Upper lobe of left lung (tissue), 6 donors: ENCODE data around the gene CENPM. TPM values are rescaled to one million over a fixed set of nuclear protein-coding genes. Genes with fewer than 3 reads are reported as not detected.
A peak's percentile ranks its signal among the peaks of the same experiment; 100 is the strongest.

ENCODE experiments used
- ATAC-seq, 2 donors: fragments of 200-7000 bp; cut with Tn5 transposase; one replicate each; pipeline ENCODE4 v1.9.1; 2022; ENCODE audit warnings: mild to moderate bottlenecking in 2 of 2, moderate library complexity in 2 of 2; ENCODE audit not compliant: low FRiP score in 2 of 2
- DNase-seq, 2 donors: peaks; one replicate each; pipeline ENCODE4 v3.0.0-alpha.2; 2019 to 2020
- H3K27ac ChIP-seq, 4 donors: fragments of 200-600 bp; sonication (generic); one replicate each; pipeline ENCODE4 v1.5.1; 2016 to 2019
- H3K27me3 ChIP-seq, 4 donors: fragments of 200-600 bp; sonication (generic); one replicate each; pipeline ENCODE4 v1.5.1; 2017 to 2019
- H3K36me3 ChIP-seq, 4 donors: fragments of 200-600 bp; sonication (generic); one replicate each; pipeline ENCODE4 v1.5.1; 2016 to 2019
- H3K4me1 ChIP-seq, 4 donors: fragments of 200-600 bp; sonication (generic); one replicate each; pipeline ENCODE4 v1.5.1; 2018 to 2019
- H3K4me3 ChIP-seq, 4 donors: fragments of 200-600 bp; sonication (generic); one replicate each; pipeline ENCODE4 v1.5.1; 2017 to 2019; ENCODE audit warnings: mild to moderate bottlenecking in 2 of 4, moderate library complexity in 1 of 4
- H3K9me3 ChIP-seq, 4 donors: fragments of 200-600 bp; sonication (generic); one replicate each; pipeline ENCODE4 v1.5.1; 2018 to 2019
- CTCF ChIP-seq, 6 experiments: fragments of 450-650 bp in 4 of 6; fragments of 200-600 bp in 2 of 6; sonication (generic) in 2 of 6; IDR thresholded peaks; one replicate each; pipeline ENCODE4 v1.5.1; 2016 to 2019; ENCODE audit warnings: antibody characterized with exemption in 6 of 6
- EP300 ChIP-seq, 4 donors: sonication (generic); formaldehyde crosslinking; IDR thresholded peaks; one replicate each; pipeline ENCODE4 v1.5.1; 2017; ENCODE audit warnings: antibody characterized with exemption in 4 of 4, control low read depth in 2 of 4
- POLR2A ChIP-seq, 4 donors: fragments of 450-650 bp; IDR thresholded peaks; one replicate each; pipeline ENCODE4 v1.5.1; 2016 to 2017; ENCODE audit warnings: antibody characterized with exemption in 4 of 4, mild to moderate bottlenecking in 2 of 4
- POLR2AphosphoS5 ChIP-seq, 2 donors: sonication (generic); formaldehyde crosslinking; IDR thresholded peaks; one replicate each; pipeline ENCODE4 v1.5.1; 2017; ENCODE audit warnings: antibody characterized with exemption in 2 of 2
- WGBS, 2 donors: methylation state at CpG; one replicate each; pipeline ENCODE4 v1.1.5; 2017 to 2018; 5-methylcytosine and 5-hydroxymethylcytosine counted together
- total RNA-seq, 6 donors: library from RNA; depleted of rRNA in 4 of 6; stranded (reverse); fragments of >200 nt in 4 of 6; gene quantifications; one replicate each; pipeline versions ENCODE4 v1.1.0 to v1.2.1, GENCODE V29; 2016 to 2021
- donor health status: DM: no; HTN: no; CAD: no; lungs with moderate emphysema.
- donor health status: DM: no; HTN: yes; CAD: no; lungs with severe emphysema.

The CENPM gene
- total RNA-seq, 6 donors from 2014 or later, result 1.9 to 9.9 (median 7.3) TPM; not detected in 1

- Histone ChIP-seq H3K27me3 (no peaks in the 10 kb centered on the region), H3K4me1 (peaks cover 0 to 19% (median 7%) of the 10 kb centered on the region in 4 donors), H3K4me3 (no peak overlapping the region), H3K27ac (peak overlapping the region in 2 of 4 donors; percentile 7 to 21), H3K36me3 (no peaks in the 10 kb centered on the region), H3K9me3 (no peaks in the 10 kb centered on the region)
- TF ChIP-seq POLR2AphosphoS5 (IDR thresholded peaks at IDR 0.05) (no peak), POLR2A (IDR thresholded peaks at IDR 0.05) (no peak), CTCF (IDR thresholded peaks at IDR 0.05) (no peak), EP300 (IDR thresholded peaks at IDR 0.05) (no peak)
- ATAC-seq (peak; percentile 43 to 82), DNase-seq (peak in 1 of 2 donors; percentile 72)
- 49 to 57% methylated on average over 9 of the region's 9 CpGs for WGBS, 2 donors
These were observed 16.6 kb upstream of the CENPM start for GRCh38 chr22:41963453-41964111.

- Histone ChIP-seq H3K36me3 (no peaks in the 10 kb centered on the region), H3K27me3 (no peaks in the 10 kb centered on the region), H3K4me3 (peak overlapping the region in 2 of 4 donors; percentile 35 to 36), H3K27ac (no peak overlapping the region), H3K9me3 (no peaks in the 10 kb centered on the region), H3K4me1 (peaks cover 6 to 18% (median 10%) of the 10 kb centered on the region in 4 donors)
- ATAC-seq (peak in 1 of 2 donors; percentile 9), DNase-seq (peak in 1 of 2 donors; percentile 54)
- no peak for TF ChIP-seq EP300 (IDR thresholded peaks at IDR 0.05)
- TF ChIP-seq POLR2AphosphoS5 (IDR thresholded peaks at IDR 0.05), result no peak
- no peak for TF ChIP-seq POLR2A (IDR thresholded peaks at IDR 0.05)
- peak in 1 of 6 experiments; percentile 5 for TF ChIP-seq CTCF (IDR thresholded peaks at IDR 0.05)
- 78 to 82% methylated on average over 7 to 14 of the region's 23 CpGs for WGBS, 2 donors
These were observed 11.1 kb upstream of the CENPM start for GRCh38 chr22:41957941-41958556.

GRCh38 chr22:41952713-41953112 is 5.8 kb upstream of the CENPM start:
- H3K27me3 ChIP-seq, result no peaks in the 10 kb centered on the region
- TF ChIP-seq POLR2A (IDR thresholded peaks at IDR 0.05) (no peak), CTCF (IDR thresholded peaks at IDR 0.05) (no peak), EP300 (IDR thresholded peaks at IDR 0.05) (no peak), POLR2AphosphoS5 (IDR thresholded peaks at IDR 0.05) (no peak)
- H3K4me1 ChIP-seq, result peaks cover 3 to 5% (median 4%) of the 10 kb centered on the region in 4 donors
- H3K27ac ChIP-seq, result no peak overlapping the region
- H3K9me3 ChIP-seq, result no peaks in the 10 kb centered on the region
- 90 to 100% methylated on average over 1 to 2 of the region's 2 CpGs for WGBS, 2 donors
- no peaks in the 10 kb centered on the region for H3K36me3 ChIP-seq
- DNase-seq (no peak), ATAC-seq (no peak)
- H3K4me3 ChIP-seq, result no peak overlapping the region

GRCh38 chr22:41951898-41952474 is 5.0 kb upstream of the CENPM start, which contains the start of gene SMIM45:
Gene SMIM45, plus strand, starts transcription at chr22:41952150.
- Histone ChIP-seq H3K36me3 (no peaks in the 10 kb centered on the region), H3K9me3 (no peaks in the 10 kb centered on the region), H3K4me3 (no peak within 1 kb of the TSS), H3K27me3 (no peaks in the 10 kb centered on the region), H3K27ac (no peak within 1 kb of the TSS), H3K4me1 (peaks cover 0 to 4% (median 2%) of the 10 kb centered on the region in 4 donors)
- 55 to 82% methylated on average over 10 to 13 of the region's 16 CpGs for WGBS, 2 donors
- TF ChIP-seq CTCF (IDR thresholded peaks at IDR 0.05) (no peak), POLR2AphosphoS5 (IDR thresholded peaks at IDR 0.05) (no peak), EP300 (IDR thresholded peaks at IDR 0.05) (no peak), POLR2A (IDR thresholded peaks at IDR 0.05) (no peak)
- peak in 1 of 2 donors; percentile 72 for DNase-seq
- no peak for ATAC-seq
